ENCODE data around the gene ZNF778. TPM values are rescaled to one million over a fixed set of nuclear protein-coding genes. Genes with fewer than 3 reads are reported as not detected.

ZNF778 gene
- total and polyA plus RNA-seq, 2 of the 13 experiments (the other 11 are each of a cell fraction or from before 2014, with no cell fraction given), result 3.8 to 7.2 TPM

GRCh38 chr16:89243664-89244063, 26.2 kb downstream of the ZNF778 start (continued):
- TF ChIP-seq ZNF552 (CRISPR knock-in tag; IDR thresholded peaks at IDR 0.05; ENCODE audit: borderline replicate concordance) (no peak), TP53 (CRISPR knock-in tag; conservative IDR thresholded peaks at IDR 0.05) (no peak), LBX2 (CRISPR knock-in tag; IDR thresholded peaks at IDR 0.05; ENCODE audit: borderline replicate concordance) (0 out of 2 replicates have a peak, but pooled peaks have one; percentile 38), TGIF2 (CRISPR knock-in tag; IDR thresholded peaks at IDR 0.05) (no peak), NR2F6 (IDR thresholded peaks at IDR 0.05) (no peak), NR2F6 (CRISPR knock-in tag; IDR thresholded peaks at IDR 0.05) (peak; percentile 42; the same call in 1 of the 2 replicates), ZNF263 (CRISPR knock-in tag; IDR thresholded peaks at IDR 0.05) (no peak), HIVEP1 (CRISPR knock-in tag; IDR thresholded peaks at IDR 0.05) (no peak), ZNF878 (CRISPR knock-in tag; IDR thresholded peaks at IDR 0.05) (no peak), SAP130 (CRISPR knock-in tag; IDR thresholded peaks at IDR 0.05; ENCODE audit: low read depth) (0 out of 2 replicates have a peak, but pooled peaks have one; percentile 21), ZNF772 (CRISPR knock-in tag; IDR thresholded peaks at IDR 0.05) (0 out of 2 replicates have a peak, but pooled peaks have one; percentile 52), ZBTB7B (CRISPR knock-in tag; IDR thresholded peaks at IDR 0.05) (peak; percentile 73; the same call in 1 of the 2 replicates), ZNF451 (CRISPR knock-in tag; IDR thresholded peaks at IDR 0.05) (0 out of 2 replicates have a peak, but pooled peaks have one; percentile 43), ZNF414 (CRISPR knock-in tag; IDR thresholded peaks at IDR 0.05) (0 out of 2 replicates have a peak, but pooled peaks have one; percentile 38), ZNF788 (CRISPR knock-in tag; IDR thresholded peaks at IDR 0.05; ENCODE audit: borderline replicate concordance) (peak; percentile 47; the same call in 1 of the 2 replicates), USF2 (IDR thresholded peaks at IDR 0.05; ENCODE audit: low read depth, low read length) (no peak), USF2 (CRISPR knock-in tag; IDR thresholded peaks at IDR 0.05; ENCODE audit: borderline replicate concordance) (peak; percentile 14; the same call in 1 of the 2 replicates), GATAD2A (CRISPR knock-in tag; IDR thresholded peaks at IDR 0.05) (peak; percentile 25; the same call in 1 of the 2 replicates), ZNF331 (CRISPR knock-in tag; IDR thresholded peaks at IDR 0.05) (no peak), ZBTB7A (CRISPR knock-in tag; IDR thresholded peaks at IDR 0.05) (0 out of 2 replicates have a peak, but pooled peaks have one; percentile 61)

Data from HepG2 (cell line).